NCI-H2171 treated with DMSO at 0.1 percent for 48 hours (cell line): ENCODE results near the gene ZC3H18.

ENCODE experiments used
- DNase-seq: peaks from one replicate; lab custom pipeline; 2025; lab: John Stamatoyannopoulos, UW

The ZC3H18 gene

DNA sequence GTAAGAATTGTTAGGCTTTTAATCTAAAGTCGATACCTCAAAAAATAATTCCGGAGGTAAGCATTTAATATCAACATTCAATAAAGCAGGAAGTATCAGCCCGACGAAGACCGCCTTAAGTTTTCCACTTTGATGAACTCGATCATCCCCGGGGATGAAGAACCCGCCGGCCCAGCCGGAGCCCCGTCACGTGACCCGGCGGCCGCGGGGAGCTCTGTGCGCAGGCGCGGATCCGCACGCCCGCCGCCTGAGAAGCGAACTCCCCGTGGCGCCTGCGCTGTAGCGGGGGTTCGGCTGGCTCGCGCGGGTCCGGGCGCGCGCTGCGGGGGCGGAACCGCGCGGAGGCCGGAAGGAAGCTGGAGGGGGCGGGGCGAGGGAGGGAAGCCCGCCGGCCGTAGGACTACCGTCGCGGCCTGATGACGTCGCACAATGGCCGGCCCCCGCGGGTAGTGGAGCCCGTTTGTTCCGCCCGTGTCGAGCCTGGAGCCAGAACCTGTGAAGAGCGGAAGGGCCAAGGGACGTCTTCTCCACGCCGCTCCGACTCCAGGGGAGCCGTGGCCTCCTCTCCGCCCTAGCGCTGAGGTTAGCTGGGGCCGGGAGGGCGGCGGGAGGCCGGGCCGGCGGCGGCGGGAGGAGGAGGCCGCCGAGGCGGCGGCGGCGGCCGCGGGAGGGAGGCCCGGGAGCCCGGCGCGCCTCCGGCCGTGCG lies at the start of gene ZC3H18:
TSS of gene ZC3H18 (plus strand) at position 419 of the 706 bp plus-strand sequence. CDS start 6,721 bp downstream, outside the sequence.
- DNase-seq: peak; percentile 90

DNA sequence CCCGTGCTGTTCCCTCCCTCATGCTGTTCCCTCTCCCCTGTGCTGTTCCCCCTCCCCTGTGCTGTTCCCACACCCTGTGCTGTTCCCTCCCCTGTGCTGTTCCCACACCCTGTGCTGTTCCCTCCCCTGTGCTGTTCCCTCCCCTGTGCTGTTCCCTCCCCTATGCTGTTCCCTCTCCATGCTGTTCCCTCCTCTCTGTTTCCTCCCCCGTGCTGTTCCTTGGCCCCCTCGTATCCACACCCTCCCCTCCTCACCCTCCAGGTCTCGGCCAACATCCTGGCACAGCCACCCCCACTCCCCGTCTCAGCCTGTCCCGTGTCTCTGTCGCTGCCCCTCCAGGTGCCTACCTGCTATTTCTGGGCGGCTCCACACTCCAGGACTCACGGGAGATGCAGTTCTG lies 48.5 kb upstream of the ZC3H18 start:
- DNase-seq: no peak

DNA sequence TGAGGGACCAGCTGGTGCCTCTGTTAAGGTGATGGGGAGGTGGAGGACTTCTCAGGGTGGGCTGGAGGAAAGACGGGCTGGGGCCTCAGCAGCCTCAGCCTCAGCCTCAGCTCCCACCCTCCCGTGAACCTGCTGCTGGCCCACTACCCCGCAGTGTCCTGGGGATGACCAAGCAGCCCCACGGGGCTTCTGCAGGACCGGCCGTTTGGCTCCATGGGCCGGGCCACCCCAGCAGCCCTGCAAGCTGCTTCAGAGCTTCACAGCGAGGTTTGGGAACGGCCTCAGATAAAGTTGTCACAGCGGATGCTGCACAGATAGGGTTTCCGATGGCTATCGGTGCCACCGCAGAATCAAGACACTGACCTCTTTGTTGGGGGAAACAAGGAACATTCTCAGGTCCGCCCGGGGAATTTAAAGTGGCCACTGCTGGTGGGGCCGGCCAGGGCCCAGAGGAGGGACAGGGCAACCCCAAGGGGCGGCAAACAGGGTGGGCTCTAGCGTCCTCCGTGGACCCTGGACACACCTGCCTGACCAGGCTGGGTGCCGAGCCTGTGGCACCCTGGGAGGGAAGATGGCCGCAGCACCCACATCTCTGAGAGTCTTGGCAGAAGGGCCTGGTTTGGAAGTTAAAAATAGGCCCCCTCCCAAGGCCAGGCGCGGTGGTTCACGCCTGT lies 47.8 kb upstream of the ZC3H18 start:
- DNase-seq: no peak

DNA sequence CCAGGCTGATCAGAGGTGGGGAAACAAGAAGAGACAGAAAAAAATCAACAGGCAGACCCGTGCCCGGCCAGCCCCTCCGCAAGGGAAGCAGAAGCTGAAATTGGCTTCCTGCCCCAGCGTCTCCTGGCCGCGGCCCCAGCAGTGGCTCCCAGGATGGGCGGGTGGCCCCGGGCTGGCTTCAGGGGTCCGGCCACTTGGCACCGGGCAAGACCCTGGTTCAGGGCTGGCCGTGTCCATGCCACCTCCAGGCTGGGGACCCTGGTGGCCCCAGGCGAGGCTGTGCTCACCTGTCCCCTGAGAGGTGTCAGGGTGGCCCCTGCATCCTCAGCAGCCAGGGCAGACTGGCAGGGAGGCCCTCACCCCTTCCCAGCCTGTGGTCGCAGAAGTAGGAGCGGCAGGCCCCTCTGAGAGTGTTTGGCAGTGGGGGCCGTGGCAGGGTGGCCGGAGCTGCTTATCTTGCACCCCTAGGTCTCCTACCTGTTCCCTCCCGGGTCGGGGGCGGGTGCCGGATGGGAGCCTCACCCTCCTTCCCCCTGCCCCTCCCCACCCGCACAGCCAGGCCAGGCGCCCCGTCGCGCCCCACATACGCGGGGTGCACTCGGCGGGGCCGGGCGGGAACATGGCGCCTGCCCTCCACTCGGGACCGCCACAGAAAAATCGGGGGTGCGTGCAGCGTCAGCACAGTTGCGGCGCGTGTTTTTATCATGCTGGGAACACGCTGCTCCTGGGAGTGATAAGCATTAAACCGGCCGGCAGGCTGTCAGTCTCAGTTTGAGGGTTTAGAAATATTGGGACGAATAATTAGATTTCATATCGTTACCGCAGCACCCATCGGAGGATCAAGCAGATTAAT lies 46.7 kb upstream of the ZC3H18 start:
- DNase-seq: no peak

DNA sequence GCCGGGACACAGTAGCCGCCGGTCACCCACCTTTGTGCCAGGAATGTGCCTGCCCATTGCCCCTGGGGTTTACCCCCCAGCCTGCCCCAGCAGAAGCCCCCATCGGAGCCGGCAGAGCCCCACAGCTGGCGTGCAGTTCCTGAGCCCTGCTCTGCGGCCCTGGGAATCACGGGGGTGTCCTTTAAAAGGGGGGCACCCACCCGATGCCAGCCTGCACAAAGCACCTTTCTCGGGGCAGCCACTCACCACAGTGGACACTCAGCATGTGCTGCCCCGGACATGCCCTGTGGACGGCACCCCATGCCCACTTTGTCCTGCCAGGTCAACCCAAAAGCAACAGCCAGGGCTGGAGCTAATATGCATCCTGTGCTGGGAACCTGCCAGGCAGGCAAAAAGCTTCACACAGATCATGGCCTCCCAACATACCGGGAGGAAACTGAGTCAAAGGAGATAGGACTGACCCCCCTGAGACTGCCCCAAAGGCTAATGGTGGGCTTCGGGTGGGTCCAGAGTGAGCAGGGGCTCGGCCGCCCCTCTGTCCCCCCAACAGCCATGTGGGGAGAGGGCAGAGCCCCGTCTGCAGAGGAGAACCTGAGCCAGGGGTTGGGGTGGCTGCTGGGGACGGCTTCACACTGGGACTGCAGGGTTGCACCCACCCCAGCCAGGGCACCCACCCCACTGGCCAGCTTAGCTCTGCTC lies 45.8 kb upstream of the ZC3H18 start:
- DNase-seq: no peak

DNA sequence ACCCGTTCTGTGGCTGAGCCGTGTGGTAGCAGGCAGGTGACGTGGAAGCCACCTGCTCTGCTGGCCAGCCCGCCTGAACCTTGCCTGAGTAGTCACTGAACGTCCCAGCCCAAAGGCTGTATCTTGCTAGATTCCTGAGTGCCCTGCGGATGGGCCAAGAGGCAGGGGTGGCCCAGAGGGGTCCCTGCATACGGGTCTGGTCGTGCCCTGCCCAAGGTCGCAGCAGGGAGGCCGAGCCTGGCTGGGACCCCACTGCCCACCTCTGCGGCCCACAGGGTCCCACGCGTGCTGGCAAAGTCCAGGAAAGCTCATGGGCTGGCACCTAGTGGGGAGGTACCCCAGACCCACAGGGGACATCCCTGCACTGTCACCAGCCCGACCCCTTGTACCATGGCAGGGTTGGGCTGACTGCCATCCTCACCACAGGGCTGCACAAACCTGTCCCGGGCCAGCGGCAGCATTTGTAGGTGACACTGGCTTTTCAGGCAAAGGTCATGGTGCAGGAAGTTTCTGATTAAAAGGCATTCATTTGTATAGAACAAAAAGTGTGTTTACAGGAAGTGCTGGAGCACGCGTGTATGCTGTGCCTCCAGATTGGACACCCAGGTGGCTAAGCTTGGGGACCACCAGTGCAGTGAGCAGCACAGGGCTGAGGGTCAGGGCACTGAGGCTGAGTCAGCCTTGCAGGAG lies 45.1 kb upstream of the ZC3H18 start:
- DNase-seq: no peak

DNA sequence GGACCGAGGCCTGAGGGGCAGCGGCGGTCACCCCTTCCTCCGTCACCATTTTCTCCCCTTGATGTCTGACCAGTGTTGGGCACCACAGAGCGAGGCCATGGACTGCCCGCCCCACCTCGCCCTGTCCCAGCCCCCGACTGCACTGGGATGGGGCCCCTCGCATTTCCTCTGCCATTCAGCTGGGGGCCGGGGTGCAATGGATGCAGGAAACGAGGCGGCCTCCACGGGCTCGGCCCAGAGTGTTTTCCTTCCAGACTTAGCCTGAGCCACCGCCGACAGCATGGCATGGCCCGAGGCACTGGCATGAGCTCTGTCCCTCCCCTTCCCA lies 44.6 kb upstream of the ZC3H18 start:
- no peak for DNase-seq

DNA sequence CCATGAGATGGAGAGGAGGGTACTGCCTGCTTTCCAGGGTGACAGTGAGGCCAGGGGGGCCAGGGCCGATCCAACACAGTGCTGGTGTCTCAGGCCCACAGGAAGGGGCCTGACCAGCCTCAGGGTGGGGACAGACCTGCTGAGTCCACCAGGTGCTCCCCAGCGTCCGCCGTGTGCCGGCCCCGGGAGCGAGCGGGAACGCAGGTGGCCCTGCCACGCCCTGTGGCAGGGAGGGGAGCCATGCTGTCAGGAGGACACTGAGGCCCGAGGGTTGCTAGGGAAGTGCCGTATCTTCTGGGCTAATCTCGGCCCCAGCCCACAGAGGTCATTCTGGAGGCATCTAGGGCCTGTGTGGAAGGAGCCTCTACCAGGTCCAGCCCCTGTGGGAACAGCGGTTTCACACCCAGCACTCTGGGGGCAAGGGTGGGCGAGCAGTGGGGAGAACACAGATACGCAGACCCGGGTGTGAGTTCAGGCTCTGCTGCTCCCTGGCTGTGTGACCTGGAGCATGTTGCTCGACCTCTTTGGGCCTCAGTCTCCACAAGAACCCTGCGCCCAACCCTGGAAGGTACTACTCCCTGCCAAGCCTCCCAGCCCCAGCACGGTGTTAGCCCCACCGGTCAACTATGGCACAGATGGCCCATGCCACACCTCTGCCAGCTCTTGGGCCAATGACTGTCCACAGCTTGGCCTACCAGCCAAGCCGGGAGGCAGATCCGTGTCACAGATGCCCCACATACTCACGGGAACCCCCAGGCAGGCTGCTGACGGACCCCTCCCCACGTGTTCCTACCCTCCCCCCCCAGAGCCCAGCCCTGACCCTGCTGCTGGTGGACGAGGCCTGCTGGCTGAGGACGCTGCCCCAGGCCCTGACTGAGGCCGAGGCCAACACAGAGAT lies 43.9 kb upstream of the ZC3H18 start:
- no peak for DNase-seq

DNA sequence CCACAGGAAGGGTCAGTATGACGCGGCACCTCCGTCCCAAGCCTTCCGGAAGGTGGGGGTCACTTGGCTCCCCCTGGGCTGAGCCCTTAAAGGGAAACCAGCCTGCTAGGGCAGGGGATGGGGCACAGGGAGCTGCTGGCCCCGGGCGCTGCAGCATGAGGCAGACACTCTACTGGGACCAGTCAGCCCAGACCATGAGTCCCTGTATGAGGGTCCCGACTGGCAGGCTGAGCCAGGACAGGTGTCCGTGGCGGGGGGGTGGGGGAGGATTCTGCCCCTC lies 43.4 kb upstream of the ZC3H18 start:
- DNase-seq: no peak

DNA sequence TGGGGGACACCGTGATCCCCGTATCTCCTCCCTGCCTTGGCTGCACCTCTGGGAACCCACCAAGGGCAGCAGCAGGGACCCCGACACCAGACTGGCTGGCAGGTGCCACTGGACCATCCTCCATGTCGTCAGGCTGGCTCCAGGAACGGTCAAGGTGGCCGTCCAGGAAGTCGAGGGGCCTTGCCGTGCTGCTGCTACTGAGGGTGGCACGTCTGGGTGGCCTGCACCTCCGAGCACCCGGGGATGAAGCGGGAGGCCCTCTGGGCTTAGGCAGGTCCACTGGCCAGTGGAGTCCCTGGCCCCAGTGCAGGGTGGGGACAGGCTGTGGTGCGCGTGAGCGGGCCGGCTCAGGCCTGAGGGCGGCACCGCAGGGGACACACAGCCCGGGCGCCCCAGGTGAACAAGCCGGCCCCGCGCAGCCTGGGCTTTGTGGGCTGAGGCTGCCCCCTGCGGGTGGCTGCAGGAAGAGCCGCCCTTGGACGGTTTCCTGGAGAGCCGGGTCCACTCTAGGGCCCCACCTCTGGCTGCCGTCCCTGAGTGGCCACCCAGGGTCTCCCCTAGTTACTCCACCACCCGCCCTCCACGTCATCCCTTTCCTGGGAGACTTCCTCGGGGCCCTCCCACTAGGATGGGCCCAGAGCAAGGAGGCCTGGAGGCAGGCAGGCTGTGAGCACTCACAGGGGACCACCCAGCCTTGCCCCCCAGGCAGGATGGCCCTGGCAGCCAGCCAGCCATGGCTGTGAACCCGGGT lies 42.8 kb upstream of the ZC3H18 start:
- no peak for DNase-seq

DNA sequence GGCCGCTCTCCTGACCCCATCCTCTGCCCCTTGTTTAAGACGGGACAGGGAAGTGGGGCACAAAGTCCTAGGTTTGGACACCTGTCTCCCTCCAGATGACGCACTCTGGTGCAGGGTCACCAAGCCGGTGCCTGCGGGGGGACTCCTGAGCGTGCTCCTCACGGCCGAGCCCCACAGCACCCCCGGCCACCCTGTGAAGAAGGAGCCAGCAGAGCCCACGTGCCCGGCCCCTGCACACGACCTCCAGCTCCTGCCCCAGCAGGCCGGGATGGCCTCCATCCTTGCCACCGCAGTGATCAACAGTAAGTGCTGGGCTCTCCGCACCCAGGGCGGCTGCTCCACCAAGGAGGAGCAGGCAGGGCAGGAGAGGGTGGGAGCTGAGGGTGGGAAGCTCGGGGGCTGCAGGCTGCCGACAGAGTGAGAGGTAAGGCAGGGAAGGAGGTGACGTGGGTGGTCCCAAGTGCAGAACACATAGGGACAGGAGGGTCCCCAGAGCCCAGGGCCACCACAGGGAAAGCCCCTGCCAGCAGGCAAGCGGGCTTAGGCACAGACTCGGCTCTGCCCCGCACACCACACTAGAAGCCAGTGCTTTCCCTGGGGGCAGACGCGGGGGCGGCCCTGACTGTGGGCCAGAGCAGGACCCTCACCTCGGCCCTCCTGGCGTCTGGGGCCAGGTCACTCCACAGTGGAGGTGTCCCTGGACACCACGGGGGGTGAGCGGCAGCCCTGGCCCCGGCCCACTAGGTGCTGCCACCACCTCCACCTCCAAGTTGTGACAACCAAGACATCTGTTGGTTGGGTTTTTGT lies 42.1 kb upstream of the ZC3H18 start:
- DNase-seq: no peak

DNA sequence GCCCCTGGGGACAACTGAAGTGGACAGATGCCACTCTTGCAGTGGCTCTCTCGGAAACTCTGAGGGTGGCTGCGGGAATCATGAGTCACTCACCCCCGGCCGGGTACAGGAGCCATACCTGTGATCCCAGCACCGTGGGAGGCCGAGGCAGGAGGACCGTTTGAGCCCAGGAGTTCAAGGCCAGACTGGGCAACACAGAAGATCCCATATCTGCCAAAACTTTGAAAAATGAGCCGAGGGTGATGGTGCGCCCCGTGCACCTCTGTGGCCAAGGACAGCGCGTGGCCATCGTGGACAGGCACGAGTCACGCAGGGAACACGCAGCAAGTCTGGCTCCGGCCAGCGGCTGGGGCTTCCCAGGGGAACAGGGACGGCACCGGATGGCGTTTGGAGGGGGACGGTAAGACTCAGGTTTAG lies 41.3 kb upstream of the ZC3H18 start:
- no peak for DNase-seq

DNA sequence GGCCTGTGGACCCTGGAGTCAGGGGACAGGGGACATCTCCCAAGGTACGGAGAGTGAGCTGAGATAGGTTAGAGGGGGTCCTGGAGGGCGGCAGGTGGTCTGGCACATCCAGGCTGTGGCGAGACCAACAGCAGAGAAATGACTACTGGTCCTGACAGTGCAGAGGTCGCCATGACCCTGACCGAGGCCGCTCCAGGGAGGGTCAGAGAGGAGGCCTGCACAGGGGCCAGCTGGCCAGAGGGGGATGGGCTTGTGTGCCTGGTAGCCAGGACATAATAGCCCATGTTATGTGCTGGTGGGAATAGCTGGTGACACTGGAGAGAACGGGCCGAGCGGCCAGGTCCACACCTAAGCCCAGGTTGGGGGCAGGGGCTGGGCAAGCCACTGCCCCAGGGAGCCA lies 40.6 kb upstream of the ZC3H18 start:
- no peak for DNase-seq

DNA sequence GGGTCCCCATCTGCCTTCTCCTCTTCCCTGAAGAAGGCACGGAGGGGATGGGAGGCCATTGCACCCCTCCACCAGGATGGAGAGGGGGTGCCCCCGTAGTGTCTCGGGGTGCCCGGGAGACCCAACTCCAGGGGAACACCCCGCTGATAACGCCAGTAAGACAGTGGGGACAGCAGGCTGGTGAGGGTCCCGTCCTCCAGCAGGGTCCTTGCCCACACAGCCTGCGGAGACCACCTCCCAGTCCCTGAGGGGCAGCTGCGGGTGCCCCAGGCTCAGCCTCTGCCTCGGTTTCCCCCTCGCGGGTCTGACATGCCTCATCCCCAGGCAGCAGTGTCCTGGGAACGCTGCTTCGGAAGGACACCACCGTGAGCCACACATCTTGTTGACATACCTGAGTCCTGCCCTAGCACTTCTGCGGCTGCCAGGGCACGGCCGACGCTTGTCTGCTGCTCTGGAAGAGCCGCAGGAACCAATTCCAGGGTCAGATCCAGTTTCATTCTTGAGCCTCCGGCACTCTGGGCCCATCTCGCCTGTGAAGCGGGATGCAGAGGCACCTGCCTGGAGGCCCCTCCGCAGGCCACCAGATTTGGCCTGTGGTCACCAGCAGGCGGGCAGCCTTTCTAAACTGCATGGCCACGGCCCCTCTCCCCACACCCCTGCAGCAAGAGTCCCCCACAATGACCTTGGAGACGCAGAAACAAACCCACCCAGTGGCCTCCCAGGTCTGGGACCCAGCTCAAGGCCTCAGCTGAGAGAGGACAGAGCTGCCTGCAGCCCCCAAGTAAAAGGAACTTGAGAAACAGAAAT lies 39.9 kb upstream of the ZC3H18 start:
- DNase-seq: no peak

DNA sequence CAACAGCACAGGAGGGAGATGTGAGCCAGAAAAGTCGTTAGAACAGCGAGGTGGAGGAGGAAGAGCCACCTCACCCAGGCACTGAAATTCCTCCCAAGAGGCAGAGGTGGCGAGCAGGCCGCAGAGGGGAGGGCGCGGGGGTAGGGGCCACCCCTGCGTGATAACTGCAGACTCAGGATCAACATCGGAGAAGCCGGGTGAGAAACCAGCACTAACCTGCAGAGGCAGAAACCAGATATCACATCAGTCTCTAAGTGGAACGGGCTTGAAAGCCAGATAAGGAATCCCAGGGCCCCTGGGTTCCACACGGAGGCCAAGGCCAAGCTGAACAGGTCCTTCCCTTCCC lies 39.4 kb upstream of the ZC3H18 start:
- DNase-seq: no peak

DNA sequence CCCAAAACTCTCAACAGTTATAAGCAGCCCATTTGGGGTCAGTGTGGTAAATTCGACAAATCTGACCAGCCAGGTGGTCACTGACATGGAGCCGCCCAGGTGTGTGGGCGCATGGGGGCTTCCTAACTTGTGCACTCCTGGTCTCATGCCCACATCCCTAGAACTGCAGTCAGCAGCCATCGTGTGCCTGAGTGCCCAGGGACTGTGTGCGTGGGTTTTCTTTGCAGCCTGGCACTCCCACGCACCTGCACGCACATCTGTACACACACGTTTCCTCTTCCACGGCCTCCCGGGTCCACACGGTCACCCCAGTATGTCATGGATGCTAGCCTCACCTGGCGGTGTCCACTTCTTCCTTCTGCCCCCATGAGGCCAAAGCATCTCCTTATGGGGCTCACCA lies 38.9 kb upstream of the ZC3H18 start:
- no peak for DNase-seq

DNA sequence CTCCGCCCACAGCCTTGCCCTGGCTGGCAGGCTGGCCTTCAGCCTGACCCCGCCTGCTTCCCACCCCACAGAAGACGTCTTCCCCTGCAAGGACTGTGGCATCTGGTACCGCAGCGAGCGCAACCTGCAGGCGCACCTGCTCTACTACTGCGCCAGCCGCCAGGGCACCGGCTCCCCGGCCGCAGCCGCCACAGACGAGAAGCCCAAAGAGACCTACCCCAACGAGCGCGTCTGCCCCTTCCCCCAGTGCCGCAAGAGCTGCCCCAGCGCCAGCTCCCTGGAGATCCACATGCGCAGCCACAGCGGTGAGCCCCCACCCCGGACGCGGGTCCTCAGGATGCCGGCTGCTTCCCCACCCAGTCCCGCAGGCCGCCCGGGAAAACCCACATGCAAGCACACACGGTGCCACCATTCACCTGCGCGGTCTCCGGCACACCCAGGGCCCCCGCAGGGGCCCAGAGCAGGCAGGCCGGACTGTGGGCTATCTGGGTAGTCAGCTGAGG lies 38.2 kb upstream of the ZC3H18 start:
- no peak for DNase-seq

DNA sequence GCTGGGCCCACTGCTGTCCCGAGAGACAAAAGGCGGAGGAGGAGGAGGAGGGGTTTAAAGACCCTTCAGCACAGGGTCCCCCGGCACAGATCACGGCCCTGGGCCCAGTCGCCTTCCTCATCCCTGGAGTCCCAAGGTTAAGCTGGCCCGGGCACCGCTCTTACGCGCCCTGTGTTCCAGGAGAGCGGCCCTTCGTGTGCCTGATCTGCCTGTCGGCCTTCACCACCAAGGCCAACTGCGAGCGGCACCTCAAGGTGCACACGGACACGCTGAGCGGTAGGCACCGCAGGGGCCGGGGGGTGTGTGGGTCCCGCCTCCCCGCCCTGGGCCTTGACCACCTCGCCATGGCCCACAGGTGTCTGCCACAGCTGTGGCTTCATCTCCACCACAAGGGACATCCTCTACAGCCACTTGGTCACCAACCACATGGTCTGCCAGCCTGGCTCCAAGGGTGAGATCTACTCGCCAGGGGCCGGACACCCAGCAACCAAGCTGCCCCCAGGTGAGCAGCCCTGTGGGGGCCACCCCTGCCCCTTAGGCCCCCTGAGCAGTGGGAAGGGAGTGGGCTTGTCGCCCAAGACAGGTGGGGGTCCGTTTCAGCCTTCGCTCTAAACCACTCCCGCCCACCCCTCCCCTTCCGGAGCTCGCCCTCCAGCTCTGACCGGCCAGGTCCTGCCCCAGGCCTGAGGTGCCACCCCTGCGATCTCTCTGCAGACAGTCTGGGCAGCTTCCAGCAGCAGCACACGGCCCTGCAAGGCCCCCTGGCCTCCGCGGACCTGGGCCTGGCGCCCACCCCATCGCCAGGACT lies 37.6 kb upstream of the ZC3H18 start:
- DNase-seq: no peak
